Ishikawa (cell line): ENCODE data around the gene MYNN.

Experiments used
- CEBPB ChIP-seq: IDR thresholded peaks from 2 replicates; pipeline ENCODE4 v1.6.1; 2012
- CREB1 ChIP-seq: IDR thresholded peaks from 2 replicates; pipeline ENCODE4 v1.6.1; 2012; ENCODE audit warnings: low read depth
- EGR1 ChIP-seq: IDR thresholded peaks from 2 replicates; pipeline ENCODE4 v1.6.1; 2012
- EP300 ChIP-seq: IDR thresholded peaks from 2 replicates; pipeline ENCODE4 v1.6.1; 2012; ENCODE audit warnings: borderline replicate concordance
- NFIC ChIP-seq: IDR thresholded peaks from 2 replicates; pipeline ENCODE4 v1.6.1; 2012
- RAD21 ChIP-seq: IDR thresholded peaks from 2 replicates; pipeline ENCODE4 v1.6.1; 2012; ENCODE audit warnings: low read depth
- TAF1 ChIP-seq: IDR thresholded peaks from 2 replicates; pipeline ENCODE4 v1.6.1; 2012; ENCODE audit warnings: low read depth, mild to moderate bottlenecking
- TEAD4 ChIP-seq: IDR thresholded peaks from 2 replicates; pipeline ENCODE4 v1.6.1; 2012
- YY1 ChIP-seq: IDR thresholded peaks from 2 replicates; pipeline ENCODE4 v1.6.1; 2012; ENCODE audit warnings: low read depth
- ZBTB7A ChIP-seq: IDR thresholded peaks from 2 replicates; pipeline ENCODE4 v1.6.1; 2012; ENCODE audit warnings: low read depth
- TF ChIP-seq, protein P1 (sequence below): IDR thresholded peaks from 2 replicates; pipeline ENCODE4 v1.6.1; 2012; ENCODE audit warnings: low read depth, mild to moderate bottlenecking
- TF ChIP-seq, protein P2 (sequence below): IDR thresholded peaks from 2 replicates; pipeline ENCODE4 v1.6.1; 2012

- TF ChIP-seq CEBPB, result no peak
- TF ChIP-seq YY1, result no peak
- TF ChIP-seq CREB1, result no peak
- TF ChIP-seq NFIC, result no peak
- TF ChIP-seq, protein P1, sequence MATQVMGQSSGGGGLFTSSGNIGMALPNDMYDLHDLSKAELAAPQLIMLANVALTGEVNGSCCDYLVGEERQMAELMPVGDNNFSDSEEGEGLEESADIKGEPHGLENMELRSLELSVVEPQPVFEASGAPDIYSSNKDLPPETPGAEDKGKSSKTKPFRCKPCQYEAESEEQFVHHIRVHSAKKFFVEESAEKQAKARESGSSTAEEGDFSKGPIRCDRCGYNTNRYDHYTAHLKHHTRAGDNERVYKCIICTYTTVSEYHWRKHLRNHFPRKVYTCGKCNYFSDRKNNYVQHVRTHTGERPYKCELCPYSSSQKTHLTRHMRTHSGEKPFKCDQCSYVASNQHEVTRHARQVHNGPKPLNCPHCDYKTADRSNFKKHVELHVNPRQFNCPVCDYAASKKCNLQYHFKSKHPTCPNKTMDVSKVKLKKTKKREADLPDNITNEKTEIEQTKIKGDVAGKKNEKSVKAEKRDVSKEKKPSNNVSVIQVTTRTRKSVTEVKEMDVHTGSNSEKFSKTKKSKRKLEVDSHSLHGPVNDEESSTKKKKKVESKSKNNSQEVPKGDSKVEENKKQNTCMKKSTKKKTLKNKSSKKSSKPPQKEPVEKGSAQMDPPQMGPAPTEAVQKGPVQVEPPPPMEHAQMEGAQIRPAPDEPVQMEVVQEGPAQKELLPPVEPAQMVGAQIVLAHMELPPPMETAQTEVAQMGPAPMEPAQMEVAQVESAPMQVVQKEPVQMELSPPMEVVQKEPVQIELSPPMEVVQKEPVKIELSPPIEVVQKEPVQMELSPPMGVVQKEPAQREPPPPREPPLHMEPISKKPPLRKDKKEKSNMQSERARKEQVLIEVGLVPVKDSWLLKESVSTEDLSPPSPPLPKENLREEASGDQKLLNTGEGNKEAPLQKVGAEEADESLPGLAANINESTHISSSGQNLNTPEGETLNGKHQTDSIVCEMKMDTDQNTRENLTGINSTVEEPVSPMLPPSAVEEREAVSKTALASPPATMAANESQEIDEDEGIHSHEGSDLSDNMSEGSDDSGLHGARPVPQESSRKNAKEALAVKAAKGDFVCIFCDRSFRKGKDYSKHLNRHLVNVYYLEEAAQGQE, result no peak
- TF ChIP-seq RAD21, result no peak
- TF ChIP-seq TEAD4, result no peak
- no peak for TF ChIP-seq EP300
- no peak for TF ChIP-seq EGR1
- TF ChIP-seq ZBTB7A, result no peak
- TF ChIP-seq, protein P2, sequence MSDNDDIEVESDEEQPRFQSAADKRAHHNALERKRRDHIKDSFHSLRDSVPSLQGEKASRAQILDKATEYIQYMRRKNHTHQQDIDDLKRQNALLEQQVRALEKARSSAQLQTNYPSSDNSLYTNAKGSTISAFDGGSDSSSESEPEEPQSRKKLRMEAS, result no peak
- TF ChIP-seq TAF1, result no peak
These were observed 4.6 kb downstream of the MYNN start for GRCh38 chr3:169777822-169778221.
